ENCODE measurements around the gene BBS7. TPM values are rescaled to one million over a fixed set of nuclear protein-coding genes. Genes with fewer than 3 reads are reported as not detected.

BBS7 gene
- total and polyA plus RNA-seq, 2 of the 13 experiments (the other 11 are each of a cell fraction or from before 2014, with no cell fraction given): 9.0 to 15.7 TPM

- TF ChIP-seq ZNF142 (CRISPR knock-in tag; IDR thresholded peaks at IDR 0.05) (peak; percentile 10; the same call in 1 of the 2 replicates), ZNF383 (CRISPR knock-in tag; IDR thresholded peaks at IDR 0.05; ENCODE audit: borderline replicate concordance) (peak; percentile 48; the same call in 1 of the 2 replicates), RORA (CRISPR knock-in tag; IDR thresholded peaks at IDR 0.05) (no peak), ZFP82 (CRISPR knock-in tag; IDR thresholded peaks at IDR 0.05; ENCODE audit: borderline replicate concordance) (0 out of 2 replicates have a peak, but pooled peaks have one; percentile 60), PRMT3 (CRISPR knock-in tag; IDR thresholded peaks at IDR 0.05; ENCODE audit: borderline replicate concordance, low read depth) (0 out of 2 replicates have a peak, but pooled peaks have one; percentile 21), KDM3A (CRISPR knock-in tag; IDR thresholded peaks at IDR 0.05; ENCODE audit: low read depth) (0 out of 2 replicates have a peak, but pooled peaks have one; percentile 1), ASH2L (IDR thresholded peaks at IDR 0.05; ENCODE audit: insufficient read length, low read depth, low read length) (peak; percentile 14), ZNF556 (CRISPR knock-in tag; IDR thresholded peaks at IDR 0.05; ENCODE audit: borderline replicate concordance) (0 out of 2 replicates have a peak, but pooled peaks have one; percentile 21), CREB3 (CRISPR knock-in tag; IDR thresholded peaks at IDR 0.05) (no peak), ZNF362 (CRISPR knock-in tag; IDR thresholded peaks at IDR 0.05; ENCODE audit: borderline replicate concordance) (0 out of 2 replicates have a peak, but pooled peaks have one; percentile 29), SCMH1 (CRISPR knock-in tag; IDR thresholded peaks at IDR 0.05; ENCODE audit: borderline replicate concordance) (no peak), ZNF230 (CRISPR knock-in tag; IDR thresholded peaks at IDR 0.05) (no peak), SSRP1 (CRISPR knock-in tag; IDR thresholded peaks at IDR 0.05) (no peak), ZNF709 (CRISPR knock-in tag; IDR thresholded peaks at IDR 0.05) (no peak), ZNF800 (CRISPR knock-in tag; IDR thresholded peaks at IDR 0.05) (no peak), PTBP1 (IDR thresholded peaks at IDR 0.05; ENCODE audit: low read depth, low read length, poor library complexity, severe bottlenecking) (no peak), ZFP62 (CRISPR knock-in tag; IDR thresholded peaks at IDR 0.05) (no peak)
Observed at GRCh38 chr4:121822796-121823504, 47.3 kb downstream of the BBS7 start (continued).

All from HepG2 (cell line).